Breast epithelium (tissue), 3 donors: Measurements from ENCODE around the gene PLEKHG4.

Source experiments
- POLR2A ChIP-seq: fragments of 450-650 bp; IDR thresholded peaks from one replicate; pipeline ENCODE4 v1.6.1; 2016; ENCODE audit warnings: antibody characterized with exemption, mild to moderate bottlenecking, moderate library complexity
- POLR2AphosphoS5 ChIP-seq, 3 donors: sonication (generic); formaldehyde crosslinking; IDR thresholded peaks; one replicate each; pipeline ENCODE4 v1.6.1; 2017; ENCODE audit warnings: antibody characterized with exemption in 3 of 3
- TF ChIP-seq, protein P1 (sequence below), 3 donors: fragments of 450-650 bp; IDR thresholded peaks; one replicate each; pipeline ENCODE4 v1.5.1; 2016 to 2017; ENCODE audit warnings: antibody characterized with exemption in 3 of 3, mild to moderate bottlenecking in 3 of 3, moderate library complexity in 3 of 3

DNA sequence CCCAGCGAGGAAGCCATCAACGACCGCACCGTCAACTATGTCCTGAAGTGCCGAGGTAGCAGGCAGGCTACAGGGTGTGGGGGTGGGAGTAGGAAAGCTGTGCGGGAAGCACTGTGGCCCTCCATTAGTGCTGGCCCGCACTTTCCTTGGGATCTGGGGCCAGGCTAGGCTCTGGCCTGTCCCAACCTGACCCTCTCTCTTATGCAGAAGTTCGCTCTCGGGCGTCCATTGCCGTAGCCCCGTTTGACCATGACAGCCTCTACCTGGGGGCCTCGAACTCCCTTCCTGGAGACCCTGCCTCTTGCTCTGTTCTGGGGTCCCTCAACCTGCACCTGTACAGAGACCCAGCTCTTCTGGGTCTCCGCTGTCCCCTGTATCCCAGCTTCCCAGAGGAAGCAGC, 8.6 kb downstream of the PLEKHG4 start:
- TF ChIP-seq, protein P1, sequence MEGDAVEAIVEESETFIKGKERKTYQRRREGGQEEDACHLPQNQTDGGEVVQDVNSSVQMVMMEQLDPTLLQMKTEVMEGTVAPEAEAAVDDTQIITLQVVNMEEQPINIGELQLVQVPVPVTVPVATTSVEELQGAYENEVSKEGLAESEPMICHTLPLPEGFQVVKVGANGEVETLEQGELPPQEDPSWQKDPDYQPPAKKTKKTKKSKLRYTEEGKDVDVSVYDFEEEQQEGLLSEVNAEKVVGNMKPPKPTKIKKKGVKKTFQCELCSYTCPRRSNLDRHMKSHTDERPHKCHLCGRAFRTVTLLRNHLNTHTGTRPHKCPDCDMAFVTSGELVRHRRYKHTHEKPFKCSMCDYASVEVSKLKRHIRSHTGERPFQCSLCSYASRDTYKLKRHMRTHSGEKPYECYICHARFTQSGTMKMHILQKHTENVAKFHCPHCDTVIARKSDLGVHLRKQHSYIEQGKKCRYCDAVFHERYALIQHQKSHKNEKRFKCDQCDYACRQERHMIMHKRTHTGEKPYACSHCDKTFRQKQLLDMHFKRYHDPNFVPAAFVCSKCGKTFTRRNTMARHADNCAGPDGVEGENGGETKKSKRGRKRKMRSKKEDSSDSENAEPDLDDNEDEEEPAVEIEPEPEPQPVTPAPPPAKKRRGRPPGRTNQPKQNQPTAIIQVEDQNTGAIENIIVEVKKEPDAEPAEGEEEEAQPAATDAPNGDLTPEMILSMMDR (IDR thresholded peaks at IDR 0.05) = no peak
- no peak for TF ChIP-seq POLR2A
- no peak for TF ChIP-seq POLR2AphosphoS5 (IDR thresholded peaks at IDR 0.05)
